KMS-11 (cell line): ENCODE results near the gene CAST.

ENCODE experiments used
- H2AFZ ChIP-seq: fragments of 200-600 bp; sonication (generic); 2 replicates; pipeline ENCODE4 v1.6.1; 2016; ENCODE audit warnings: antibody characterized with exemption, mixed run types, low read depth
- H3K27ac ChIP-seq: fragments of 200-600 bp; sonication (generic); 2 replicates; pipeline ENCODE4 v1.6.1; 2016; ENCODE audit warnings: mild to moderate bottlenecking, mixed run types
- H3K27me3 ChIP-seq: fragments of 200-600 bp; sonication (generic); 2 replicates; pipeline ENCODE4 v1.6.1; 2017; ENCODE audit warnings: mild to moderate bottlenecking, low read depth, mixed run types, moderate library complexity; ENCODE audit not compliant: insufficient read depth
- H3K36me3 ChIP-seq: fragments of 200-600 bp; sonication (generic); 2 replicates; pipeline ENCODE4 v1.6.1; 2017; ENCODE audit warnings: mild to moderate bottlenecking, mixed run types; ENCODE audit not compliant: insufficient read depth
- H3K4me1 ChIP-seq: fragments of 200-600 bp; sonication (generic); 2 replicates; pipeline ENCODE4 v1.6.1; 2016; ENCODE audit warnings: mild to moderate bottlenecking, low read depth, mixed run types; ENCODE audit not compliant: poor library complexity, severe bottlenecking
- H3K4me2 ChIP-seq: fragments of 200-600 bp; sonication (generic); 2 replicates; pipeline ENCODE4 v1.7.0; 2016; ENCODE audit warnings: mild to moderate bottlenecking, mixed run types
- H3K4me3 ChIP-seq: fragments of 200-600 bp; sonication (generic); IDR thresholded peaks from 2 replicates; pipeline ENCODE4 v1.6.1; 2017; ENCODE audit warnings: low read depth, low read length, mixed read lengths; ENCODE audit not compliant: insufficient read depth
- H3K79me2 ChIP-seq: fragments of 200-600 bp; sonication (generic); 2 replicates; pipeline ENCODE4 v1.6.1; 2016; ENCODE audit warnings: low read depth, mixed run types; ENCODE audit not compliant: insufficient read depth
- H3K9ac ChIP-seq: fragments of 200-600 bp; sonication (generic); 2 replicates; pipeline ENCODE4 v1.6.1; 2016; ENCODE audit warnings: mild to moderate bottlenecking, mixed run types
- H4K20me1 ChIP-seq: fragments of 200-600 bp; sonication (generic); 2 replicates; pipeline ENCODE4 v1.6.1; 2016; ENCODE audit warnings: mild to moderate bottlenecking, mixed run types; ENCODE audit not compliant: insufficient read depth
- TF ChIP-seq, protein P1 (sequence below): fragments of 200-600 bp; sonication (generic); conservative IDR thresholded peaks from 2 replicates; pipeline ENCODE4 v1.6.1; 2017; ENCODE audit warnings: low read depth, mild to moderate bottlenecking, antibody characterized with exemption, low read length, moderate library complexity, mixed read lengths

Gene CAST

DNA sequence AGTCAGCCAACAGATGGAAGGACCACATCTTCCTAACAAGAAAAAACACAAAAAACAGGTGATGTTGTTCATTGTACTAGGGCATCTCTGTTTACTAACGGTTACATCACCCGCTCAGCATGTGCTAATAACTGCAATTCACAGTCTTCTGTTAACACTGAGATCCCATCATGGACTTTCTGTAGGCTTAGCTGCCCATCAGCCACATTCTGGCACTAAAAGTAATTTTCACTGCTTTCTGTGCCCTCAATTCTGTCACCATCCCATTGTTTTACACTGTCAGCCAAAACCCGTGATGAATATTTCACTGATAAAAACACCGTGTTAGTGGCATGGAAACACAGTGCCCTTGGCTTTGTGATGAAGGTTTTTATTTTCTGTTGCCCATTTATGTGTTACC, 64.6 kb downstream of the CAST start:
- Histone ChIP-seq H3K79me2 (no peaks in the 10 kb centered on the region), H4K20me1 (no peaks in the 10 kb centered on the region), H3K4me1 (no peaks in the 10 kb centered on the region), H3K4me3 (no peak overlapping the region), H3K36me3 (no peaks in the 10 kb centered on the region), H2AFZ (no peak overlapping the region), H3K9ac (no peak overlapping the region), H3K4me2 (no peak overlapping the region), H3K27me3 (no peaks in the 10 kb centered on the region), H3K27ac (no peak overlapping the region)
- TF ChIP-seq, protein P1, sequence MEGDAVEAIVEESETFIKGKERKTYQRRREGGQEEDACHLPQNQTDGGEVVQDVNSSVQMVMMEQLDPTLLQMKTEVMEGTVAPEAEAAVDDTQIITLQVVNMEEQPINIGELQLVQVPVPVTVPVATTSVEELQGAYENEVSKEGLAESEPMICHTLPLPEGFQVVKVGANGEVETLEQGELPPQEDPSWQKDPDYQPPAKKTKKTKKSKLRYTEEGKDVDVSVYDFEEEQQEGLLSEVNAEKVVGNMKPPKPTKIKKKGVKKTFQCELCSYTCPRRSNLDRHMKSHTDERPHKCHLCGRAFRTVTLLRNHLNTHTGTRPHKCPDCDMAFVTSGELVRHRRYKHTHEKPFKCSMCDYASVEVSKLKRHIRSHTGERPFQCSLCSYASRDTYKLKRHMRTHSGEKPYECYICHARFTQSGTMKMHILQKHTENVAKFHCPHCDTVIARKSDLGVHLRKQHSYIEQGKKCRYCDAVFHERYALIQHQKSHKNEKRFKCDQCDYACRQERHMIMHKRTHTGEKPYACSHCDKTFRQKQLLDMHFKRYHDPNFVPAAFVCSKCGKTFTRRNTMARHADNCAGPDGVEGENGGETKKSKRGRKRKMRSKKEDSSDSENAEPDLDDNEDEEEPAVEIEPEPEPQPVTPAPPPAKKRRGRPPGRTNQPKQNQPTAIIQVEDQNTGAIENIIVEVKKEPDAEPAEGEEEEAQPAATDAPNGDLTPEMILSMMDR, result no peak

DNA sequence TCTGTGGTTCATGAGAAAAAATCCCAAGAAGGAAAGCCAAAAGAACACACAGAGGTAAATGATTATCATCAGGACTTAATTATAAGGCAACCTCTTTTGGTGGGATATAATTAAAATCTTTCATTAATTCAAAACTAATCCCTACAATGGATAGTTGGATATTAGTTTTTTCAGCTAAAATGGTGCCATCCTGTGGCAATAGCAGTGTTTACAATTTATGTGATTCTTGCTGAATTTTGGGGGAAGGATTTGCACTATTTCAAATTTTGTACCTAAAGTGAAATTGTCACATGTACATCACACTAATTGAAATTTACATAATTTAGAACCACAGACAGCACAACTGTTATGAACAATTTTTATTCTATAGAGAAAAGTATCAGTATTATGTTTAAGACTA, 67.0 kb downstream of the CAST start:
- no peaks in the 10 kb centered on the region for H3K27me3 ChIP-seq
- H3K36me3 ChIP-seq, result no peaks in the 10 kb centered on the region
- H3K4me1 ChIP-seq, result no peaks in the 10 kb centered on the region
- TF ChIP-seq, protein P1, result peak; percentile 49
- H3K27ac ChIP-seq, result no peak overlapping the region
- no peak overlapping the region for H3K9ac ChIP-seq
- no peaks in the 10 kb centered on the region for H3K79me2 ChIP-seq
- H4K20me1 ChIP-seq, result no peaks in the 10 kb centered on the region
- H2AFZ ChIP-seq, result no peak overlapping the region
- no peak overlapping the region for H3K4me2 ChIP-seq
- no peak overlapping the region for H3K4me3 ChIP-seq

DNA sequence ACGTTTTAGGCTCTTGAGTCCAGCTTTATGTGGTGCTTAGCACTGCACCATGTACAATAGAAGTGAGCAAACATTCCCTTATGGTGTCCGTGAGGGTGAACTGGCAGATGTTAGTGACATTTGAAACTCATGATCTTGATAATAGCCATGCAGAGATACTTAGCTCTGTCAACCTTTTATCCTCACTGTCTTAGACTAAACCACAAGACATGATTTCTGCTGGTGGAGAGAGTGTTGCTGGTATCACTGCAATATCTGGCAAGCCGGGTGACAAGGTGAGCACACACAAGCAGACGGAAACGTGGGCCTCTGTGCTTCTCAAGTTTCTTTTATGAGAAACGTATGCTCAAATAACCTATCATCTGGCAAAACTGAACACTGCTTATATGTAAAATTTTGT, 68.4 kb downstream of the CAST start:
- TF ChIP-seq, protein P1, result no peak

DNA sequence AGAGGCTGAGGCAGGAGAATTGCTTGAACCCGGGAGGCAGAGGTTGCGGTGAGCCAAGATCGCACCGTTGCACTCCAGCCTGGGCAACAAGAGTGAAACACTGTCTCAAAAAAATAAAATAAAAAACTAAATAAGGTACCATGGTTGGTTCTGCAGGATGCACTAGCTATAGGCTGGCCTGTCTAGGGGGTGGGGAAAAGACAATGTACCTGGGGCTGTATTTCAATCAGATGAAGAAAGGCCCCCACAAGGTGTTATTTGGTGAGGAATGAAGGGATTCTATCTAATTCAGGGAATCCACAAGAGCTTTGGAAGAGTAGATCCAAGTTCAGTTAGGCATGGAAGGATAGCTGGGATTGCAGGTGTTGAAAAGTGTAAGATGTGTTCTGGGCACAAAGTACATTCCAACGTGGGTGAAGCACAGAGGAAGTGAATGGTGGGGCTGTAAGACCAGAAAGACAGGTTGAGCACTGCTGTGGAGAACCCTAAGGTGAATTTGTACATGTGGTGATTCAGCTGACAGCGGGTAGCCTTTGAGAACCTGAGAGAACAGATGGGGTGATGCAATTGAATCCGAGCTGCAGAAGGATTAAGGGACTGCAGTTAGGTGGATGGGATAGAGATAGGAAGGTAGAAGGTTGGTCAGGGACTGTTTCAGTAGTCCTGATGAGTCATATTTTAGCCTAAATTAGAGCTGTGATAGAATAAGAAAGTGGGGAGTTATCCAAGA, 71.8 kb downstream of the CAST start:
- TF ChIP-seq, protein P1, result no peak
- H3K4me3 ChIP-seq, result no peak overlapping the region
- H4K20me1 ChIP-seq, result no peaks in the 10 kb centered on the region
- H3K4me2 ChIP-seq, result no peak overlapping the region
- H3K4me1 ChIP-seq, result no peaks in the 10 kb centered on the region
- no peak overlapping the region for H3K27ac ChIP-seq
- no peak overlapping the region for H3K9ac ChIP-seq
- no peak overlapping the region for H2AFZ ChIP-seq
- no peaks in the 10 kb centered on the region for H3K36me3 ChIP-seq
- no peaks in the 10 kb centered on the region for H3K27me3 ChIP-seq
- H3K79me2 ChIP-seq, result no peaks in the 10 kb centered on the region

More for the DNA sequence above, 68.4 kb downstream of the CAST start:
- Histone ChIP-seq H2AFZ (no peak overlapping the region), H3K4me2 (no peak overlapping the region), H3K4me1 (no peaks in the 10 kb centered on the region), H3K36me3 (no peaks in the 10 kb centered on the region), H3K4me3 (no peak overlapping the region), H3K9ac (no peak overlapping the region), H4K20me1 (no peaks in the 10 kb centered on the region), H3K27ac (no peak overlapping the region), H3K79me2 (no peaks in the 10 kb centered on the region), H3K27me3 (no peaks in the 10 kb centered on the region)
